ENCODE data around the gene ACTN1.

The ACTN1 gene

DNA sequence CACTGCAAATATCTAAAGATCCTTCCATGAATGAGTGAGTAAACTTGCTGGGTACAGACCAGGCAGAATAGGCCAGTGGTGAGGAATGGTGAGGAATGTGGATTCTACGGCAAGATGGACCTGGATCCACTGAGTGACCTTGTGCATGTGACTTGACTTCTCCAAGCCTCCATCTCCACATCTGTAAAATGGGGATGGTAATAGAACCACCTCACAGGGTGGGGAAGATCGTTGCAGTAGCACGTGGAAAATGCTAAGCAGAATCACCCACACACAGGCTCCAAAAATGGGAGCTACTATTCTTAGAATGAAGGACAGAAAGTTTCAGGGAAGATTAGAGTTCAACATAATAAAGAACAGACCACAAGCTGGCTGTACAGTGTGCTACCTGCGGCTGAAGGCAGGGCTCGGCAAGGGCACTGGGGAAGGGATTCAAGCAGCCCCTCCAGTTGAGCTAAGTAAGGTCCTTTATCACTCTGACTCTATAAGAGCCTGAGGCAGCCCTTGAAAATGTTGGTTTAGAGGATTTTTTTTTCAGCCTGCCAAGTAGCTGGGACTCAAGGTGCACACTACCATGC, 47.5 kb downstream of the ACTN1 start:
- no peak for DNase-seq

DNA sequence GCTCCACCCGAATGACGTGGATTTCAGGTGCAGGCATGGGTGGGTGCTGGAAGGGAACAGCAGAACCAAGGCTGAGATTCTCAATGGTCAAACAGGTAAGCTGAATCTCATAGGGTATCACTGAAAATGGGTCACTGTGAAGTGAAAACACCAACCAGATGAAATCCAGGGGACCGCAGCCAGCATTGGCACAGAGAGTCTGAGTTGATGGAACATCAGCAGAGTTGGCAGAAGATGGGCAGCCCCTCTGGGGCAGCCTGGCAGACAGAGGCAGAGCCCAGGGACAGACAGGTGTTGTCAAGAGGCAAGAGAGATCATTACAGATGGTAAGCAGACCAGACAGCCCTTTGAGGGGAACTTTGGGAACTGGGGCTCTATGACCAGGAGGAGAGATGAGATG, 48.0 kb downstream of the ACTN1 start:
- DNase-seq, result no peak

DNA sequence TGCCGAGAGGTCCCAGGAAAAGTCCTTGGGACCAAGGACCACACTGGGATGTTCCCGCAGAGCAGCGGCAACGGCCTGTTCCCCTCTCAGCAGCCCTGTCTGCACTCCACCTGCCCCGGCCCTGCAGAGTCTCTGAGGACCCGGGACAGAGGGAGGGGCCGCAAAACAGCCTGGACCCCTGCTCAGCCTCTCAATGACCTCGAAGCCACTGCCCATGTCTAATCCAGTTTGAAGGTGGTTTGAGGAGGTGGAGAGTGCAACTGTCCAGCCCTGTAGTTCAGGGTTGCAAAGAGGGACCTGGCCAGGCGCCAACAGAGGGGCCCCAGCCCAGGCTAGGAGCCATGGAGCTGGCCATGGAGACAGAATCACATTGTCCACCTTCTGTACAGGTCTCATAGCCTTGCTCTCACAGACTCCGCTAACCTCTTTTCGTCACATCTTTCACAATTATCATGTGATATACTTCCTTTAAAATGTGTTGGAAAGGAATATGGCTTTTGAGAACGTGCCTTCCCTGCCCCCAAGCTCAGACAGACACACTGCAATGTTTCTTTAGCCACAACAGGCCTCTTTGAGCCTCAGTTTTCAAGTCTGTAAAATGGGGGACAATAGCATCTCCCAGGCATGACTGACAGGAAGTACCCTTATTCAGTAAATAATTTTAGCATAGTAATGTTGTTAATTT, 49.3 kb downstream of the ACTN1 start:
- no peak for DNase-seq

DNA sequence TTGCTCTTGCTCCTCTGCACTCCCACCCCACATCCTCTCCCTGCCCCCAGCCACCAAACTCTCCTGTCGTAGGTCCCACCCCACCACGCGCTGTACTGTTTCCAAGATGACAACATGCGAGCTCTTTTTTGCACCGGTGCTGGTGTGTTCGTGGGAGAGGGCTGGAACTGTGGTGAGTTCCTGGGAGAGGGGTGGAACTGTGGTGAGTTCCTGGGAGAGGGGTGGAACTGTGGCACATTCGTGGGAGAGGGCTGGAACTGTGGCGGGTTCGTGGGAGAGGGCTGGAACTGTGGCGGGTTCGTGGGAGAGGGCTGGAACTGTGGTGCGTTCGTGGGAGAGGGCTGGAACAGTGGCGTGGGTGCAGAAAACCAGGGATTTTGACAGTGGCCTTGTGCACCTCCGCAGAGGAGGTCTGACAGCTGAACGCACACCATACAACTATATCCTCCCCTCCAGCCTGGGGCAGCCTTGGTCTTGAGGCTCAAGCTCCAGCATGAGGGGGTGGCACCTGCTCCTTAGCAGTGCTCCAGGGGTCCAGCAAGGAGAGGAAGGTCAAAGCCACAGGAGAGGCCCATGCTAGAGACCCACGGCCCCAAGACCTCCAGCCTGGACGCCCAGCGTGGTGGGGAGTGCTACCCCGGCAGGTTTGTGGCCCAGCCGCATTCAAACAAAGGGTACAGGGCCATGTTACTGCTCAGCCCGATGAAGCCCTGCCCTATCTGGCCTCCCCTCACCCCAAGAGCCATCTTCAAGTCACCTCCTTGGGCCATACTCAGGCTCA, 50.1 kb downstream of the ACTN1 start:
- no peak for DNase-seq

DNA sequence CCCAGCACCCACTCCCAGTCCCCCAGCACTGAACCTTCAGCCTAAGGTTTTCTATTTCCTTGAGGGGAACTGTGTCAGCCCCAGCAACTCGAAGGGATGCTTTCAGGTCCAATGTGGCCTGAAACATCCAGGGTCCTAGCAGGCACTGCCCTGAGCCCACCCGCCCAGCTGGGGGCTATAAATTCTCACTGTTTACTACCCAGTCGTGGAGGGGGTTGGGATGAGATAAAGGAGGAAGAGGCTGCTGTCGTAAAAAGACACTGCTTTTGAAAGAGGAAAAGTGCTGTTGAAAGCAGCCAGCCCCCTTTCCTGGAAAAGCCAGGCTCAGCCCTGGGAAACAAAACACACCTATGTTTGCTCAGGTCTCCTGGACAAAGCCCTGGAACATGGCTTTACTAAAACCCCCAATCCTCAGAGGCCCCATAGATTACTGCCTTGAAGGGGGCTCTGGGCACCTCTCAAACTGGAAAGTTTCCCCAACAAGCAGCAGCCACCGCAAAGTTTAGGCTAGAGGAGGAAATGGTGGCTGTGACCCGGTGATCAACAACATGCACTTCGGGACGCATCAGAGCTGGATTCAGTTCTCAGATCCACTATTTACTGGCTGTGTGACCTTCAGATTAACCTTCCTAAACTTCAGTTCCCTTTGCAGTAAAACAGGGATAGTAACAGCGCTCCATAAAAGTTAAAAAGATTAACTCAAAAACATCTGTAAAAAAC, 51.0 kb downstream of the ACTN1 start:
- DNase-seq, result no peak

DNA sequence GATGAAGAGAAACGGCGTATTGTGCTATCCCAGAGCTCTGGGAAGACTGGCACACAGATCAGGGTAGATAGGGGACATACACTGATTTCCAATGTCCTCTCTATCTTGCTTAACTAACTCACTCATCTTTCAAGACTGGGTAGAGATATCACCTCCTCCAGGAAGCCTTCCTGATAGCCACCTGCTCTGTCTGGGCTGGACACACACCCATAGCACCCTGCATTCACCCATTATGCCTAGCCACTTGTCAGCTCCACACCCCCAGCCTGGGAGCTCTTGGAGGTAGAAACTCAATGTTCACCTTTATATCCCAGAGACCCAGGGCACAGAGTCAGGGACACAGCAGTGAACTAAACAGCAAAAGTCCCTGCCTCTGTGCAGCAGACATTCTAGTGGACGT, 52.0 kb downstream of the ACTN1 start:
- no peak for DNase-seq

DNA sequence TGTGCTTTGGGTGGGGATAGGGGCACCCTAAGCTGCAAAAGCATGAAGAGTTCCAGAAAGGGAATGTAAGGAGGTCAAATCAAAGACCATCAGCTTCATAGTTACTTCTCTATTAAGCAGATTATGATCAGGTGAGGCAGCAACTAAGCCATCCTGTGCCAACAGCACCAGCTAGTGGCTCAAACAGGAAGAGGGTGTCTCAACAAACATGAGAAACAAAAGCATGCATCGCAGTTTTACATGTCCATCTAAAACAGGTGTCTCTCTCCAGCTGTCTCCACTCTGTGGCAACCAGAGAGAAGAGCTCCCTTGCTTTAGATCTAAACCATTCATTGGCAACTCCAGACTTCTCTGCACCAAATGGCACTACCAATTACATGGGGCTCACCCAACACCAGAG, 52.9 kb downstream of the ACTN1 start:
- peak; percentile 12 to 27 for DNase-seq

DNA sequence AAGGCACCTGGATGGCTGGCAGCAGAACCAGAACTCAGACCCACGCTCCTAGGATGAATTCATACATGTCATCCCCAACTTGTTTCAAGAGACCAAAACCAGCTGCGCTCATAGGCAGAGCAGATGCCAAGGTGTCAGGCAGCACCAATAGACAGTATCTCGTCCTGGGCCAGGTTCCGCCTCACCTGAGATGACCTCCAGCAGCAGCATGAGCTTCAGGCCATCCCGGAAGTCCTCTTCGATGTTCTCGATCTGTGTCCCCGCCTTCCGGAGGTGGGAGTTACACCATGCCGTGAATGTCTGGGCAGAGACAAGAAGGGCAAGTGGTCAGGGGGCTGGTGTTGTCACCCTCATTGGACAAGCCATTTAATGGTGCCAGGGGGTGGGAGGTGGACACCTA, 53.7 kb downstream of the ACTN1 start:
- no peak for DNase-seq

DNA sequence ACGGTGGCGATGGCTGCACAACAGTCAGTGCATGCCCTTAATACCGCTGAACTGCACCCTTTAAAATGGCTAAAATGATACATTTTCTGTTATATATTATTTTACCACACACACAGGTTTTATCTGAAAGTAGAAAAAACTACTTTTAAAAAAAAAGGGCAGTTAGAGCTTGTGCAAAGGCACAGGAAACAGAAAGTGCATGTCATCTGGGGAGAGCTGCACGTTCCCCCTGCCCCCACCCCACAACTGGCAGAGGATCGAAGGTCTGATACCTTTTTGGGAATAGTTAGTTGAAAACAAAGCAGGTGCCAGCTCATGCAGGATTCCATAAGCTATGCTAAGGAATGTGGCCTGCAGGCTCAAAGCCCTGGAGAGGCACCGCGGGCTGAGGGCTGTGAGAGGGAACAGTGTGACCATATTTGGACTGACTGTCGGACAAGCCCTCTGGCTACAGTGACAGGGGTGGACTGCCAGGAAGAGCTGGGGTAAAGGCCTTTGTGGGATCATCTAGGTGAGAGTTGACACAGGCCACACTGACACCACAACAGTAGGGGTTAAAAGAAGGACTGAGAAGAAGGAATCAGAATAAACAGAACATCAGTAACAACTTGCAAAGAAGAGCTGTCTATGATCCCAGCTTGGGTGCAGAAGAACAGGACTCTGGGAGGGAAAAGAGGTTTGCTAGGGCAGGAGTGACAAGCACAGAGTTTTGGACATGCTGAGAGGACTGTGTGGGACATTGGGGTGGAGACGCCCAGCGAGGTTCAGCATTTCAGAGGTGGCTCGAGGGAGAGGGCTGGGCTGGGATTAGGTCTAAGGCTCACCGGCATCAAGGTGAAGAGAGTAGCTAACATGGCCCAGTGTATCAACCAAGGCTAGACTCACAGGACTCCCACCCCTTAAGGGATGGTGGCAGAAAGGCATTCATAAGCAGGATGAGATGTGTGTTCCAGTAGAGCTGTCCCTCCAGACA, 54.6 kb downstream of the ACTN1 start:
- no peak for DNase-seq

DNA sequence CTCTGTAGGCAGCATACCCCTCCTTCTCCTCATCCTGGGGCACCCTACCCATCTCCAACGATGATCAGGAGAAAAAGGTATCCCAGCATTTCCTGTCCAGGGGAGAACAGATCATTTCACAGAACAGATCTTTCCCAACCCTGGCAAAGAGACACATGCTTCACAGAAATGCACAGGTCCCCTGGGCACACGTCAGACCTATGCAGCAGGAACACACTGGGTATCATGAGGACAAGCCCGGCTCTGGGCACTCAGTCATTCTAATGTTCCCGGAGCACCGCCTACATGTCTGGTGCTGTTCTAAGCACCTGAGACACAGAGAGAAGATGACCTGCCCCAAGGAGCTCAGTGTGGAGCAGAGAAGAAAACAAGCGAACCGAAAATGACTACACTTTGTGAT, 56.2 kb downstream of the ACTN1 start:
- no peak for DNase-seq

DNA sequence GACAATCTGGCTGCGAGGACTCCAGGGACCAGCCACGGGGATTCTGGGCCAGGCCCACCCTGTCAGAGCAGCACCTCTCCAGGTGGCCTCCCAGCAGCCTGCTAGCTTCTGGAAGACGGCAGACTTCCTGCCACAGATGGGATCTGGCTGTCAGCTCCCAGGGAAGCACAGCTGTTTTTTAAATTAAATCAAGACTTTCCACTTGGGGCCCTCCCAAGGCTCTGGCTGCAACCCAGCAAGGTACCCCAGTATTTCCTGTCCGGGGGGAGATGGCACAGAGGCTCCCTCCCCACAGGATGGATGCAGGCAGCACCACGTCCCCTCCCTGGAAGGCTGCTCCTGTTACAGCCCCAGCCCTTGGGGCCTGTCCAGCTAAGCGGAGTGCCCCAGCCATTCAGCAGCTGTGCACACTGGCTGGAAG, 56.9 kb downstream of the ACTN1 start:
- DNase-seq, result no peak

DNA sequence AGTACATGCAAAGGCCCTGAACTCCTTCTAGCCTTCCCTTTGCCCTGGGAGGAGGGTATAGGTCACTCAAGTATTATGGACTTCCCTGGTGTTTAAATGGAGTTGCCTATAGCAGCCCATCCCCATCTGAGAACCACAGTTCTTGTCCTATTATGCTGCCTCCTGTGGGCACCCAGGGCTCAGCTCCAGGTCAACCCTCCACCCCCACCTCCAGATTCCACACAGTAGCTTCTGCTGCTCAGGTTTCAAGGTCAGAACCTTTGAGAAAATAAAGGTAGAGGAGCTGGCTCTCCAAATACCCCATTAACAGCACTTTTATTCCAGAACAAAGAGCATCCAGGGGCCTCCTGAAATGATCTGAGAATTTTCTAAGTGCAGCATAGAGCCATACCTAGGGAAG, 57.4 kb downstream of the ACTN1 start:
- DNase-seq, result no peak

DNA sequence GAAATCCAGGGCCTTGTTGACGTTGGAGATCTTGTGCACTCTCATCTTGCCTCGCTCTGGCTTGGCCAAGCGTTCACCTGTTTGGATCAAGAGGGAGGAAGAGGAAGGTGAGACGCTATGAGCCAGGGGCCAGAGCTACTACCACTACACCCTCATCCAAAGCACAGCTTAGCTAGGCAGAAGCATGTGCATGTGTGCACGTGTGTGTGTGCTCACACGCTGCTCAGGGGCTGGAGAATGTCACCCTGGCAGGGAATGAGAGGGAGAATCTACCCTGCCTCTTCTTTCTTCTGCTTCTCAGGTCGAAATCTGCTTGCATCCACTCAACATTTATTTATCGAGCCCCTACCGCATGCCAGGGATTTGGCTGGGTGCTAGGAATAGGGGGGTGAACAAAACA, 58.1 kb downstream of the ACTN1 start:
- DNase-seq, result no peak

DNA sequence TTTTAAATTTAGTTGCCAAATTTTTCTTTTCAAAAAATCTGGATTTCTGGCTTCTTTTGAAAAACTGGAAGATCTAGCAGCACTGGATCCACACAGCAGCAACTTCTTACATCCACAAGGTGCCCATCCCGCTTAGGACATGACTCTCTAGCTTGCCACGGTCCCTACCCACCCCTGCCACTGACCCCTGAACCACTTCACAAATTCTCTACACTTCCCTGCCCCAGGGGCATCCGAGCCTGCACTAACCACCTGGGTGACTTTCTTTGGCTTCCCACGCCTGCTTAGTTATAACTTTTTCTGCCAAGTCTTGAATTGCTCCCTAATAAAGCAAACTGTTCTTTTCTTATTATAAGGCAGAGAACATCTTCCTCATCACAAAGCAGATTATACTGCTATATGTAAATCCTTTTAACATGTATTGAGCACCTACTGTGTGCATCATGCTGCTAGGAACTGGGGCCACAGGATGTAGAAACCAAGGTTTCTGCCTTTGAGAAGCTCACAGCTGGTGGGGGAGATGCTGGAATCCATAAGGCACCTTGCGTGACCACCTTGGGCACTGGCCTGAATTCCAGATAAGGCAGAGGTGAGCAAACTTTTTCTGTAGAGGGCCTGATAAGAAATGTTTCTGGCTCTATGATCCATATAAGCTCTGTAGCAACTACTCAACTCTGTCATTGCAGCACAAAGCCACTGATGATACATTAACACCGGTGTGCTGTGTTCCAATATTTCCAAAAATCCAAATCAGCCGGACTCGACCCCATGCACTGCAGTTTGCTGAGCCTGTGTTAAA, 59.8 kb downstream of the ACTN1 start:
- DNase-seq, result no peak

DNA sequence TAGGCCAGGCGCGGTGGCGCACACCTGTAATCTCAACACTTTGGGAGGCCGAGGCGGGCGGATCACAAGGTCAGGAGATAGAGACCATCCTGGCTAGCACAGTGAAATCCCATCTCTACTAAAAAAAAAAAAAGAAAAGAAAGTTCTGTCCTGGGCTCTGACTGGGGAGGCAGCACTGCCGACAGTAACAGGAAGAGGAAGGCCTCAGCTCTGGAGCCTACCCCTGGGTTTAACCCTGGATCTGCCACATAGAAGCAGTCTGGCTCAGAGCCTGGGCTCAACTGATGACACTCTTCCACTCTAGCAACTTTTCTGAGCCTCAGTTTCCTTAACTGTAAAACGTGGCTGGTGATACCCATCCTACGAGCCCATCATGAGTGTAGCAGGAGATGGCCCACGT, 60.5 kb downstream of the ACTN1 start:
- no peak for DNase-seq

DNA sequence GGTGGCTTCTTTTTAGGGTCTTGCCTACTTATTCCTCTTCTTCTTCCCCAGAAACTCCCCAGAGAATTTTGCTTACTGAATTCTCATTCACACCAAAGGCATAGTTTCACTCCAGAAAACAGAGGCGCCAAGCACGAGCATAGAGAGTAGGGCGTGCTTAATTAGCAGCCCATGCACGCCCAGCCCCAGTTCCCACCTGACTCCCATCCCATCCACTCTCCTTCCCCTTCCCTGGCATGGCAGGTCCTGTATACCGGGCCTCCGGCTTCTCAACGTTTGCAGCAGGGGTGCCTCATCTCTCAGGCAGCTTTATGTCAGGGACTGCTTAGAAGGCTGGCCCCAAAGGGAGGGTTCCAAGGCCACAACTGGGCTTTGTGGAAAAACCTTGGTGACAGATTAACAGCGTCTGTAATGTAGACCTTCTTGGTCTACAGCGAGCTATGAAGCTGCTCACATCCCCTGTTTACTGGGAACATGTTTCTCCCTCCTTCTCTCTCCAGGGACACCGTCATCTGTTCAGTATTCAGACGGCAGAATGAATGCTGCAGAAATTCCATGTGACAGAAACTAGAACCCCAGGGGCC, 62.7 kb downstream of the ACTN1 start:
- no peak for DNase-seq

DNA sequence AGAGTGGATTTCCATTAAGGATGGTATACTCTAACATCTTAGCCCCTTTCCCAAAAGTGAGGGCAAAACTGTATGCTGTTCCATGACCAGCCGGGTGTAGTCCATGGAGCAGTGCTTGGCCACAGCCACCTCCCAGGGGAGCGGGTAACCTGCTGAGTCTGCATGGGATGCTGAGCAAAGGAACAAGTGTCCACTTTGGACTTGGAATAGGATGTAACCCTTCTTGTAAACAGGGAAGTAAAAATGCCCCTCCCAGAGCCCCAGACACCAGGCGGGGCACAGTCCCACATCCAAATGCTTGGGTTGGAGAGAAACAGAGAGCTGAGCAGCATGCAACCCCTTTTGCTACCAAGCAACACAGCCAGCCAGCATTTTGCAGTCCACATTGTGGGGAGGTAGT, 65.6 kb downstream of the ACTN1 start:
- DNase-seq, result no peak

DNA sequence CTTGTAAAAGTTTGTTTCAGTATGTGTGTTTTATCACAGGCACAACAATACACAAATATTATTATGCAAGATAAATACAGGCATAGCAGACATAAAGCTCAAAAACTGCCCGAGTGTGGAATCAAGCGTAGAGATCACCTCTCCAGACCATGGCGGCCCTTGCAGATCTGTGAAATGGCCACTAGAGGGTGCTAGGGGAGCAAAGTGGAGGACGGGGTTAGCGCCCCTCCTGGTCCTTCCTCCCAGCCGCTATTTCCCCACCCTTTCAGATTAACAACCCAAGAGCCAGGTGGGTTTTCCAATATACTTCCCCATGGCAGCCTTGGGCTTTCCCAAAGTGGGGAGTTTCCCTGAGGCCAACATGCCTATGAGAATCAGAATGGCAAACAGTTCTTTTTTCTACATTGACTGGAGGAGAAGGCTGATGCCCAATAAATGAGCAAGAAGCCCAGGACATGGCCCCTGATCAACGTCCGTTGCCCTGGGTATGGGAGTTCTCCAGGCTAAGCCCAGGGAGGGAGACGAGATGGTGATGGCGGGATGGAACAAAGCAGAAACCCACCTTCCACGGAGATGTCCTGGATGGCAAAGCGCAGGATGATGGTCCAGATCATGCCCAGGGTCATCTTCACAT, 67.4 kb downstream of the ACTN1 start:
- DNase-seq, result peak; percentile 80 to 85

DNA sequence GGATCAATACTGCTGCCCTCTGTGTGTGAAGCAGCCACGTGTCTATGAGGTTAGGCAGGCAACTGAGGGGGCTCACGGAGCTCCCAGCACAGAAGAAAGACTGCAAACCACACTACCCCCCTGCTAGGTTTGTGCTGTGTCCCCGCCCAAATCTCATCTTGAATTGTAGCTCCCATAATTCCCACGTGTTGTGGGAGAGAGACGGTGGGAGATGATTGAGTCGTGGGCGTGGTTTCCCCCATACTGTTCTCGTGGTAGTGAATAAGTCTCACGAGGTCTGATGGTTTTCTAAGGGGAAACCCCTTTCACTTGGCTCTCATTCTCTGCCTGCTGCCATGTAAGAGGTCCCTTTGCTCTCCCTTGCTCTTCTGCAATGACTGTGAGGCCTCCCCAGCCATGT, 68.6 kb downstream of the ACTN1 start:
- DNase-seq, result peak; percentile 24 to 45

DNA sequence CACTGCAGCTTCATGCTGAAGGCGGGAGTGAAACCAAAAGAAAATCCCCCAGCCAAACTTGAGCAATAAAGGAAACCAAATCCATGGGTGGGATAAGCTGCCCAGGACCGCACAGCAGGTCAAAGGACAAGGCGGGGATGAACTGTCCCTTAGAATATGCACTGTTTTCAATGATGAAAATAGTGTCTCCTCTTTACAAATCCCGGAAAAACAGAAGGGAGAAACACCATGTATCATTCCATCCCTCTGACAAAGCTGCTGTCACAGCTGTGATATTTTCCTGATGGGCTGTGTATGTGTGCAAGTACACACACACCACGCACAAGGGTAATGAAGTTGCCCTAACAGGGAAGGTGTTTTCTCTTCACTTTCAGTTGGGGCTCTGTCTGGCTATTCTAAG, 70.3 kb downstream of the ACTN1 start:
- no peak for DNase-seq

DNA sequence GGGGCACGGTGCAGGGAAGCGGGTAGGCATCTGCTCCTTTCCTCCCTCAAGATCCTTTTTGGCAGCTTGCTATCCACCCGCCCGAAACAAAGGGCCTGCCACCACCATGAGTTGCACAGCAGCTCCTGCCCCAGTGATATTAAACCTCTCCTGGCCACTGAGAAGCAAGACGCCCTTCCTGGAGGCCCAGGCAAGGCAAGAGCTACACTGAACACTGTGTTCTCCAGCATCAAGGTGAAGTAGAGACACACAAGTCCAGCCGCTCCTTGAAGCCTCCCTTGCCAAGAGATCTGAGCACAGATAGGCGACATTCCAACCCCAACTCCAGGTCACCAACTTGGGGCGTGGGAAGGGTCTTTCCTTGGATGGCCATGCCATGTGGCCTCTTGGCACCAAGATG, 70.9 kb downstream of the ACTN1 start:
- DNase-seq, result no peak

Measured in activated CD4-positive, alpha-beta T cell treated with anti-CD3 and anti-CD28 coated beads, Interleukin-2, amount 50 U/mL, for 48 hours (primary cell).